ENCODE data around the gene FAM161B. TPM values are rescaled to one million over a fixed set of nuclear protein-coding genes. Genes with fewer than 3 reads are reported as not detected.

Gene FAM161B
- total RNA-seq, 1 donor from 2014 or later = 1.6 TPM

Other genes starting within 250 kb of the FAM161B start
- gene PNMA1, start 235.7 kb downstream of the FAM161B start, total RNA-seq = 11.6 TPM
- 8.6 TPM for gene PTGR2, start 98.3 kb downstream of the FAM161B start, total RNA-seq
- 33.2 TPM for gene ZNF410, start 63.2 kb downstream of the FAM161B start, total RNA-seq
- gene COQ6, start 208 bp upstream of the FAM161B start, total RNA-seq = 13.1 TPM
- 20.0 TPM for gene ENTPD5, start 69.2 kb upstream of the FAM161B start, total RNA-seq
- 2.5 TPM for gene BBOF1, start 69.3 kb upstream of the FAM161B start, total RNA-seq
- 17.0 TPM for gene ALDH6A1, start 134.4 kb upstream of the FAM161B start, total RNA-seq
- gene LIN52, start 134.9 kb upstream of the FAM161B start, total RNA-seq = 3.5 TPM